GM18508 (cell line): Measurements from ENCODE around the gene CLK2.

ENCODE experiments used
- ATAC-seq: cut with Tn5 transposase; IDR thresholded peaks from one replicate; pipeline ENCODE4 v1.9.1; 2021; ENCODE audit warnings: moderate number of reproducible peaks; ENCODE audit not compliant: insufficient read depth, unreplicated experiment

Gene CLK2

DNA sequence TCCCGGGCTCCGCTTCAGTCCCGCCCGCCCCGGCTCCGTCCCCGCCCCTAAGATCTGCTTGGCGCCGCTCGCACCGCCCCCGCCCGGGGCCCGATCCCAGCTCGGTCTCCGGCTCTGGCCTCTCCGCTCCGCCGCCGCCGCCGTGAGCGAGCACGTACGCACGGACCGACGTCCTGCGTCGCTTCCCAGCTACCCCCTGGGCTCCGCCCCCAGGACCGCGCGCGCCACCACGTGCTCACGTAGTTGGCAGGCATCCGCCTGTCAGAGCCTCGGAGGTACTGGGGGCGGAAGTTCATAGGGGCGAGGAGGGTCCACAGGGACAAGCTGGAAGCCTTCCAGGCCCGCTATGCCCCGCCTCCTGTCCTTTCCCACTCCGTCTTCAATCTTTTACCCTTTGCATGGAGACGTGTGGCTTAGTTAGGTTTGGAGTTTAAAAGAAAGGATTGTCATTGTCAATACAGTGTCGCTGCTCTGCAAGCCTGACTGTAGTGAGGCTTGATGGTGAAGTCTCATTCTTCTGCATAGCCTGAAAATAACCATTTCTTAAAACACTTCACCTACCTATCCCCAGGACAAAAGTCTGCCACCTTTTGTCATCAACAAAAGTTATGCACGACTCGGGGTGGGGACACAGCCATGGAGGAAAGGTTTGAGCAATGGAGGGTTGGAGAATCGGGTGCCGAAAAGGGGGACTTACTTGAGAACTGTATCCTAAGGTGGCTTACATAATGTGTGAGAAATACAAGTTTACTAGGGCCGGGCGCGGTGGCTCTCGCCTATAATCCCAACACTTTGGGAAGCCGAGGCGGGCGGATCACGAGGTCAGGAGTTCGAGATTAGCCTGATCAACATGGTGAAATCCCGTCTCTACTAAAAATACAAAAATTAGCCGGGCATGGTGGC lies at the start of gene CLK2:
CLK2 (minus strand) TSS at position 162 of the 903 bp plus-strand sequence. CDS start 2,527 bp downstream, outside the sequence.
- no peak for ATAC-seq

DNA sequence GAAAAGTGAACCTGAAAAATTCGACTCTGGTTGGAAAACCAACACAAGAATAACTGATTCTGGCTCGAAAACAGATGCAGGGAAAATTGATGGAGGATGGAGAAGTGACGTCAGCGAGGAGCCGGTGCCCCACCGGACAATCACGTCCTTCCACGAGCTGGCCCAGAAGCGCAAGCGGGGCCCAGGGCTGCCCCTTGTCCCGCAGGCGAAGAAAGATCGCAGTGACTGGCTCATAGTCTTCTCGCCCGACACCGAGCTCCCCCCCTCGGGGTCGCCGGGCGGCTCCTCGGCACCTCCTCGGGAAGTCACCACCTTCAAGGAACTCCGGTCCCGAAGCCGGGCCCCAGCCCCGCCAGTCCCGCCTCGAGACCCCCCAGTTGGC lies 49.3 kb upstream of the CLK2 start:
- ATAC-seq: no peak

DNA sequence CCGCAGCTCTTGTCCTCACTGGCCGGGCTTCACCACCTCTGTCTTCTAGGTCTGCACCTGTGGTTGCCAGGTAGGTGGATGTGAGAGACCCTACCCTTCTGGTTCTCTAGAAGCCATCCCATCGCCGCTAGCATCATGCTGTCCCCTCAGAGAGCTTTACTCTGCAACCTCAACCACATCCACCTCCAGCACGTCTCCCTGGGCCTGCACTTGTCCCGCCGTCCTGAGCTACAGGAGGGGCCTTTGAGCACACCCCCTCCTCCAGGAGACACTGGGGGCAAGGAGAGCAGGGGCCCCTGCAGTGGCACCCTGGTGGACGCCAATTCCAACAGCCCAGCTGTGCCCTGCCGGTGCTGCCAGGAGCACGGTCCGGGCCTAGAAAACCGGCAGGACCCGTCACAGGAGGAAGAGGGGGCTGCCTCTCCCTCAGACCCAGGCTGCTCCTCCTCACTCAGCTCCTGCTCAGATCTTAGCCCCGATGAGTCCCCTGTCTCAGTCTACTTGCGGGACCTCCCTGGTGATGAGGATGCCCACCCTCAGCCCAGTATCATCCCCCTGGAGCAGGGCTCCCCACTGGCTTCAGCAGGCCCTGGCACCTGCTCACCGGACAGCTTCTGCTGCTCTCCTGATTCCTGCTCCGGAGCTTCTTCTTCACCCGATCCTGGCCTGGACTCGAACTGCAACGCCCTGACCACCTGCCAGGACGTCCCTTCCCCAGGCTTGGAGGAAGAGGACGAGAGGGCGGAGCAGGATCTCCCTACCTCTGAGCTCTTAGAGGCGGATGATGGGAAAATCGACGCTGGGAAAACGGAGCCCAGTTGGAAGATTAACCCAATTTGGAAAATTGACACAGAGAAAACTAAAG lies 48.6 kb upstream of the CLK2 start:
- no peak for ATAC-seq

DNA sequence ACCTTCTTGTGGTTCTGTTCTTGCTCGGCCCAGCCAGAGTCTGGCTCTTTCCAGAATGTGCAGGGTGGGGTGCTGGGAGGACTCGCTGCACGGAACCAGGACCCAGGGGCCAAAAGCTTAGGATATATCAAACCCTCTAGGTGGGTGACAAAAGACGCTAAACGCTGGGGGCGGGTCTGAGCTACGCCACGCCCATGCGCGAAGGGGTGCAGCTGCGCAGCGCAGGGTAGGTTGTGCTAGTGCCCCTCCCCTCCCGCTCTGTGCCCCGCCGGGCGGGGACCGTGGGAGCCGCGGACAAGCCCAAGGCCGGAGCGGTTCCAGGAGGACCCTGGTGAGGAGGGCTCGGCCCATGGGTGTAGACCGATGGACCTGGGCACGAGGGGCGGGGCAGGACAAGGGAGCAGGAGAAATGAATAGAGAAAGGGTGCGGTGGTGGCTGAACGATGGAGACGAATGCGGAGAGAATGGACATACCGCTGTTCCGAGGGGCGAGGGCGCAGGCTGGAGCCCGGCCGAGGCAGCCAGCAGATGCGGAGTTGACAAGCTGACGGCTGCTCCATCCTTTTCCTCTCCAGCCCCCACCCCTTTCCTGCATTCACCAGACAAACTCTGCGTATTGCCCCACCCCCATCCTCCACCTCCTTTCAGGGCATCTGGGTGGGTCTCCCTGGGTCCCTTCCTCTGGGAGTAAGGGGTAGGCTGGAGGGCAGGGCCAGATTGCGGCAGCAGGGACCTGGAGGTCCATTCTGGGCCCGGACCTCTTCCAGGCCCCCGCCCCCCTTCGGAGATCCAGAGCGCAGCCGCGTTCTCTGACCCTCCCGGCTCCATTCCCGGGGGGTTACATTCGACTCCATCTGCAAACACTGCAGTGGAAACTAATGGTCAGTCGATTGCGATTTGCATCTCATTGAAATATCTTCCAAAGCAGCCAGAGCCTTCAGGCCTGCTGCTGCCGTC lies 47.6 kb upstream of the CLK2 start, which contains the start of gene RUSC1:
RUSC1 (plus strand) TSS at position 234 of the 957 bp plus-strand sequence. CDS start 880 bp downstream, outside the sequence.
- no peak for ATAC-seq

DNA sequence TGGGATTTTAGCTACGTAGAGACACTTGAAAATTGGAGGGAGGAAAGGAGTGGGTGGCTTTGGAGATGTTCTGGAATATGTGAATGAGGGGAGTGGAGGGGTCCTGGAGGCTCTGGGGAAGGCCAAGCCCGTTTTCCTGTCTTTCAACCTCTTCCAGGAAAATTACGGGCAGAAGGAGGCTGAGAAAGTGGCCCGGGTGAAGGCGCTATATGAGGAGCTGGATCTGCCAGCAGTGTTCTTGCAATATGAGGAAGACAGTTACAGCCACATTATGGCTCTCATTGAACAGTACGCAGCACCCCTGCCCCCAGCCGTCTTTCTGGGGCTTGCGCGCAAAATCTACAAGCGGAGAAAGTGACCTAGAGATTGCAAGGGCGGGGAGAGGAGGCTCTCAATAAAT lies 46.9 kb upstream of the CLK2 start:
- ATAC-seq: no peak

DNA sequence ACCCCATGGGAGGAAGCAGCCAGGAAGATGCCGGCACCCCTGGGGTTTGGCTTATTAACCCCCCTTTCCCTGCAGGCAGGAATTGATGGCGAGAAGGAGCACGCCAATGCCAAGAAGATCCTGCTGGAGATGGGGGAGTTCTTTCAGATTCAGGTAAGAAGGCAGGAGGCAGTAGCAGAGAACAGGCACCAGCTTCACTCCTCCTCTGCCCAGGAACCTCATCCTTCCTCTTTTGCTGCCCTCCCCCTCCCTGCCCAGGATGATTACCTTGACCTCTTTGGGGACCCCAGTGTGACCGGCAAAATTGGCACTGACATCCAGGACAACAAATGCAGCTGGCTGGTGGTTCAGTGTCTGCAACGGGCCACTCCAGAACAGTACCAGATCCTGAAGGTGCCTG lies 46.2 kb upstream of the CLK2 start:
- ATAC-seq: no peak

DNA sequence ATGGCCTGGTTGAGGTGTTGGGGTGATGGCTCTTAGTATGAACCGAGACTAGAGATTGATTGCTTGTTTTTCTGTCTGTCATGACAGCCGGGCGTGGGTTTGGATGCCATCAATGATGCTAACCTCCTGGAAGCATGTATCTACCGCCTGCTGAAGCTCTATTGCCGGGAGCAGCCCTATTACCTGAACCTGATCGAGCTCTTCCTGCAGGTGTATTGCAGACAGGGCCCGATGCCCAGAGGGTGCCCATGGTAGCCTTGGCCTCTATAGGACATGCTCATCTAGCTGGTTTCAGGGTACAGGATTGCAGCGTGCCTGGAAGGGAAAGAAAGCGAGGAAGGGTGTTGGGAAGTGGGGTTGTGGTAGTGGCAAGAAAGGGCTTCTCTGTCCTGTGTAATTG lies 44.8 kb upstream of the CLK2 start:
- no peak for ATAC-seq

DNA sequence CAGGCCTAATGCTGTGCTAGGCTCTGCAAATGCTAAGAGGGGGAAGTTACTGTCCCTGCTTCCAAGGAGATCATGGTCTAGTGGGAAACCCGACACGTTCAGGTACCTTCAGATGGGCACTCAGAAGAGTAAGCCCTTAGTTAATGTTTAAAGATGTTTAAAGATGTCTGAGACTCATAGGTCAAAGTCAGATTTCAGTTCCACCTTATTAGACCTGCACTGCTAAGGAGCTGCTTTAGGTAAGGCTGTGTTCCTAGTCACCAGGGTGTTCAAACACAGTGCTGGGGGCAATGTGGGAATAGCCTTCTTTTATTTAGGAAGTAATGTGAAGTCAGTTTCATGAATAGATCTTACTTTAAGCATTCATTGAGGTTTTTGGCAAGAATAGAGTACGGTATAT lies 43.6 kb upstream of the CLK2 start:
- no peak for ATAC-seq

DNA sequence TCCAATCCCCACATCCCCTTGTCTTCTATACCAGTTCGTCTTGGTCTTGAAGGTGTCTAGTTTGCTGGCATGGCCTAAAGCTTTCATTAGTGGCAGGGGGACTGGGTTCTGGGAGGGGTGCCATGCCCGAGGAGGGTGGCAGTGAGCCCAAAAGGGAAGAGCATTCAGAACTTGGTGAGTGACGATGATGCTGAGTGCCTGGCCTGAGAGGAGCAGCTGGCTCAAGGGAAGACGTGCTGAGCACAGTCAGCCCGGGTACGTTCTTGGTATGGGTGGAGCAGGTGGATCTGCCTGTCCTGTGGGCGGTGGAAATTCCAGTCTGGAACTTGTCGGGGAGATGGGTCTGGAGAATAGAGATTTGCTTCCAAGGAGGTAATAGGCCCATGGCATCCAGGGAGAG lies 40.0 kb upstream of the CLK2 start:
- no peak for ATAC-seq

DNA sequence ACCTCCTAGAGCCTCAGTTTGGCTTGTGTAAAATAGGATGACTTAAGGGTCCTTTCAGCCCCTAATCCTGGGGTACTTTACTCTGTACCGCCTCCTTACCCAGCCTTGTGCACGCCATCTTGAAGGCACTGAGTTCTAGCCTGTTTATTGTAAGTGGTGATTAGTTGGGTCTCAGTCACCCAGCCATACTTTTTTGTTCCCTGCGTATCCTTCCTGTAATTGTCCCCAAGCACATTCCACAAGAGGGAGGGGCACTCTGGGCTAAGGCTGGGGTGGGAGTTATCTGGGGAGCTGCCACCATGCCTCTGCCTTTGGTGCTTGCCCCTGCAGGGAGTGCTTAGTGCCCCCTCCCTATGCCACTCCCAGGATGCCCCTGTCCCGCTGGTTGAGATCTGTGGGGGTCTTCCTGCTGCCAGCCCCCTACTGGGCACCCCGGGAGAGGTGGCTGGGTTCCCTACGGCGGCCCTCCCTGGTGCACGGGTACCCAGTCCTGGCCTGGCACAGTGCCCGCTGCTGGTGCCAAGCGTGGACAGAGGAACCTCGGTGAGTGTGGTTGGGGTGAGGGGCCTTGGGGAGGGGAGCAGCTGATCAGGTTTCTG lies 36.2 kb upstream of the CLK2 start:
- ATAC-seq: no peak

DNA sequence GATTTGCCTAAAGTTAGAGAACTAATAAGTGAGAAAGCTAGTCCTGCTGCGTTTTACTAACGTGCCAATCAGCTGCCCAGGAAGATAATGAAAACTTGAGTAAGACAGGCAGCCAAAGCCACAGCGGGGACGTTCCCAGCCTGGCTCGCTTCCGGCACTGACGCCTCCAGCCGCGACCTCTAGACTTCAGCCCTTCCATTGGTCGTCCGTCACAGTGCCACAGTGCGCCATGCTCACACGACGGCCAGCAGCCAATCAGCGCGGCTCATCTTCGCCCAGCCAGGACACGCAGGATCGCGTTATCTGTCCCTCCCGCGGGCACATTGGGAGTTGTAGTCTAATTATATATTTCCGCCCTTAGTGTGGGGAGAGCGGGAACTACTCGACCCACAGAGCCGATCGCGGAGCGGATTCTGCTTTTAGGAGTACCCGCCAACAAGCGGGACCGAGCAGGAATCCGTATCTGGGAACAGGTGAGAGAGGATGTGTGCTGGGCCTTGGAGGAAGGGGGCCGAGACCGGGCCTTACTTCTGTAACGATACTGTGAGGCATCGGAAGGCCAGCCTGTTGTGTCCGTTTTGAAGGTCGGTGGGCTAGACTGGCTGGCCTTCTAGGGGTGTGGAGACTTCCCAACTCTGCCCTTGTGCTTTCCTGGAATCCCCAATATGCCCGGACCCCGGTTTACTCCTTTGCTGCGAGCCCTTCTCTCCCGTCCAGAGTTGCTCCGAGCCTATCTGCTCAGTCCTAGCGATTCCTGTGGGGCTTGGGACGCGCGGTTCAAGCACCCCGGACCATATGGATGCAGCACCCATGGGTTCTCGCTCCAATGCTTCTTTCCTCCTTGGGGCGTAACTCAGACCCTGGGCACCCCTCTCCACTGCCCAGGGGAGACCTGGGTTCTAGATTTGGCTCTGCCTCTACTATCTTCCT lies 35.5 kb upstream of the CLK2 start, which contains the start of gene FDPS:
FDPS (plus strand) TSS at position 374 of the 930 bp plus-strand sequence. CDS start 924 bp downstream, outside the sequence.
- ATAC-seq: peak; percentile 78

DNA sequence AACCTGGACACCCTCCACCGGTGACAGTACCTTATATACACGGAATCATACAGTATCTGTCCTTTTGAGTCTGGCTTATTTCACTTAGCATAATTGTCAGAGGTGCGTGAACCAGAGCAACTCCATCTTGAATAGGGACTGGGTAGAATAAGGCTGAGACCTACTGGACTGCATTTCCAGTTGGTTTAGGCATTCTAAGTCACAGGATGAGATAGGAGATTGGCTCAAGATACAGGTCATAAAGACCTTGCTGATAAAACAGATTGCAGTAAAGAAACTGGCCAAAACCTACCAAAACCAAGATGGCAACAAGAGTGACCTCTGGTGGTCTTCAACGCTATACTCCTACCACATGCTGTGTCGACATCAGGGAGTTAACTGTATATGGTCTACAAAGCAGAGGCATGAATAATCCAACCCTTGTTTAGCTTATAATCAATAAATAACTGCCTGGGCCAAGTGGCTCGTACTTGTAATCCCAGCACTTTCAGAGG lies 34.0 kb upstream of the CLK2 start:
- no peak for ATAC-seq

DNA sequence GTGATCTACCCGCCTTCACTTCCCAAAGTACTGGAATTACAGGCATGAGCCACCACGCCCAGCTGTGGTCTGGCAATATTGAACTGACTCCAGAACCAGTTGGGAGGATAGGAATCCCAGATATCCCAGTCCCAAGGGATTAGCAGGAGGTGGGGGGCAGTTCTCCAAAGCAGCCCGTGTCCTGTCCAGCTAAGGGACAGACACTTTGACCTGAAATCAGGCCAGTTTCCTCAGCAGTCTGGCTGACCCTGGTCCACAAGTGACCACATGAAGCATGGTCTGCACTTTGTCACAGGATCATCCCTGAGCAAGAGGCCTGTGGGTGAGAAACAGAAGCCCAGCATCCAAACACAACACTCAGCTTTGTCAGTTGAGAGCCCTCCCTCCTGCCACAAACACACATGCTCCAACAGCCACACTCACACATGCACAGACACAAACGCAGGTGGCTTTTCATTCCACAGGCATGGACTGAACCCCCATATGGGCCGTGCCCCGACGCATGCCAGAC lies 32.6 kb upstream of the CLK2 start:
- ATAC-seq: no peak

DNA sequence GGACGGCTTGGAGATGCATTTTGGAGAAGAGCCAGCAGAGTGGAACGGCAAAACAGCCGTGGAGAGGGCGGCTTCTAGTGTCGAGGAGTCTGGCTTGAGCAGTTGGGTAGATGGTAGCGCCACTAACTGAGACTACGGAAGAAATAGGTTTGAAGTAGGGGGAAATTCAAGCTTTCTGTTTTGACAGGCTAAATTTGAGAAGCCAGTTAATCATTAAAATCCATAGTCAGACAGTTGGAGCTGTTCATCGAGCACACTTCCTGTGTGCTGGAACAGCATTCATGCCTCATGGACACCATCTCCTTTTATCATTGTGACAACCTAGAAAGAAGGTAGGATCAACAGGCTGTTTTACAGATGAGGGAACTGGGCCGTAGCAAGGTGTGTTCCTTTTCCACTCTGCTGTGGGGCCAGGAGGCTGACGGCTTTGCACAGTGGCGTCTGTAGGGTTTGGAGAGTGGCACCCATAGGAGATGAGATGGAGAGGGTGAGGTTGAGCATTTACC lies 31.3 kb upstream of the CLK2 start:
- no peak for ATAC-seq

DNA sequence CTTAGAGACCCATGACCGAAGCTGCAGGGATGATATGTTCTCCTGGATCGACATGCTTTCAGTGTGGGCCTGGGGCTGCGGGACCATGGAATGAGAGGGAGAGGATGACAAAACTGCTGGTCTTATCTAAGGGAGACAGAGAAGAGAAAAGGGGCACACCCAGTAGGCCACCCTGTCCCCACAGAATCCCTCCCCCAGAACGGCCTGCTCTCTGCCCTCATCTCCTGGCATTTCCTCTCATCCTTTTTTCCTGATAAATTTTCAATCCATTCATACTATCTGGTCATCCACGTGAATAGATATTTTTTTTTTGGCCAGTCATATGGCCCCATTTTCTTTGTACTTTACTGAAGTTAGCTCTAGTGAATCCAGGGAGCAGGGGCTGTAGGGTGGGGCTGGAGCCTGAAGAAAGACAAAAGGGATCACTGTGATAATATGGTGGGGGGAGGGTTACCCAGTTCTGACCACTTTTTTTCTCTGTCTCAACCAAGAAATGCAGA lies 28.1 kb upstream of the CLK2 start, which contains the start of gene PKLR:
PKLR (minus strand) TSS at position 97 of the 500 bp plus-strand sequence; CDS start at position 54, 43 bp downstream.
- ATAC-seq: no peak

DNA sequence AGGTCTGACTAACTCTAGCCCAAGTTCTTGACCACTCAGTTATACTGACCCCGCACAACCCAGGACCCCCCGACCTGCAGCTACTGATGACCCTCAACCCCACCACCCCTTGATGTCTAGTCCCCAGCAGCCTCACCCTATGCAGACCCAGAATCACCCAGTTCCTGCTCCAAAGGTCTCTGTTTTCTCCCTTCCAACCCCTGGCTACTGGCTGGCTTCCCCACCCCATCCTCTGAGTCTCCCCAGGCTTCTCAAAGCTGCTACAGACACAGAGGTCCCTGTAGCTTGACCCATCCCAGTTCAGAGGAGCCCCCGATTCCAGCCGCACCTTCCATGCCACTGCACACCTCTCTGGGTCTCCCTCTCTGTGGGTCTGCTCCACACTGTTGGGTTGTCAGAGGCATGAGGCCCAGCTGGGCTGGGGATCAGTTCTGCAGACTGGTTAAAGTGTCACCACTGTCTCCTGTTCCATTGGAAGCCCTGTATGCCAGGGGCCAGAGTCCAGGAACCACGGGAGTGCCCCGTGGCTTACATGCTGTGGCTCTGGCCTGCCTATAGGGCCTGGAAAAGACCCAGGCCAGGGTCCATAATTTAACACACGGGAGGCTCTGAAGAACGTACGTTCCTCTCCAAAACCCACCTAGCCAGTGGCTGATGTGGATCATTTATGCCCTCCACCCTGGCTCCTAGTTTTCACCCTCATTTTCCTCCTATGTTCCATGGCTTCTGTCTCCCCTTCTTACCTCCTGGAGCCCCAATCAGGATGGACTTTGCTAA lies 27.4 kb upstream of the CLK2 start:
- no peak for ATAC-seq

DNA sequence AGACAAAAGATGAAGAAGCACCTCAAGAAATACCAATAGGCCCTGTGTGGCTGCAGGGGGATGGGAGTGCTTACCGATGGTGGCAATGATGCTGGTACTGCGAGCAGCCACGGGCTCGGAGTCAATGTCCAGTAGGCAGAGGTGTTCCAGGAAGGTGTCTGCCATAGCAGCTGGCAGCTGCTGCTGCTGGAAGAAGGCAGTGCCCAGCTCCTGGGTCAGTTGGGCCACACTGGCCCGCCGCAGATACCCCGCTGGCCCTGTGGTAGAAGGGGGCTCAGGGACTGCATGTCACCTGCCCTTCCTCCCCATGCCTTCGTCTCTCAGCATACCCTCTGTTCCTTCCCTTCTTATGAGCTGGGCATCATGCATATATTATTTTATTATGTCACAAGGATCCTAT lies 26.7 kb upstream of the CLK2 start:
- ATAC-seq: no peak
